Stomach (tissue), 4 donors: ENCODE results near the gene MYH14.

ENCODE experiments used
- CTCF ChIP-seq, 7 experiments: fragments of 450-650 bp in 4 of 7; fragments of 200-600 bp in 3 of 7; sonication (generic) in 3 of 7; IDR thresholded peaks; one replicate each; pipeline ENCODE4 v1.5.1; 2016 to 2019; ENCODE audit warnings: antibody characterized with exemption in 7 of 7, control low read depth in 2 of 7, mild to moderate bottlenecking in 1 of 7
- POLR2A ChIP-seq, 4 donors: fragments of 450-650 bp; IDR thresholded peaks; one replicate each; pipeline ENCODE4 v1.6.1; 2016; ENCODE audit warnings: antibody characterized with exemption in 4 of 4, control low read depth in 2 of 4, mild to moderate bottlenecking in 1 of 4, moderate library complexity in 1 of 4
- POLR2AphosphoS5 ChIP-seq, 3 donors: sonication (generic); formaldehyde crosslinking; IDR thresholded peaks; one replicate each; pipeline ENCODE4 v1.6.1; 2016; ENCODE audit warnings: antibody characterized with exemption in 3 of 3

- TF ChIP-seq CTCF (IDR thresholded peaks at IDR 0.05), result no peak
- no peak for TF ChIP-seq POLR2A (IDR thresholded peaks at IDR 0.05)
- TF ChIP-seq POLR2AphosphoS5 (IDR thresholded peaks at IDR 0.05), result no peak
Observed at GRCh38 chr19:50242581-50242980, 39.2 kb downstream of the MYH14 start.
